ENCODE results near the gene COQ5.
"Not testable (repeated sequence)": the region's sequence is repeated elsewhere in the genome, so short reads cannot be mapped to it uniquely, and the experiment has no call there.

The COQ5 gene

DNA sequence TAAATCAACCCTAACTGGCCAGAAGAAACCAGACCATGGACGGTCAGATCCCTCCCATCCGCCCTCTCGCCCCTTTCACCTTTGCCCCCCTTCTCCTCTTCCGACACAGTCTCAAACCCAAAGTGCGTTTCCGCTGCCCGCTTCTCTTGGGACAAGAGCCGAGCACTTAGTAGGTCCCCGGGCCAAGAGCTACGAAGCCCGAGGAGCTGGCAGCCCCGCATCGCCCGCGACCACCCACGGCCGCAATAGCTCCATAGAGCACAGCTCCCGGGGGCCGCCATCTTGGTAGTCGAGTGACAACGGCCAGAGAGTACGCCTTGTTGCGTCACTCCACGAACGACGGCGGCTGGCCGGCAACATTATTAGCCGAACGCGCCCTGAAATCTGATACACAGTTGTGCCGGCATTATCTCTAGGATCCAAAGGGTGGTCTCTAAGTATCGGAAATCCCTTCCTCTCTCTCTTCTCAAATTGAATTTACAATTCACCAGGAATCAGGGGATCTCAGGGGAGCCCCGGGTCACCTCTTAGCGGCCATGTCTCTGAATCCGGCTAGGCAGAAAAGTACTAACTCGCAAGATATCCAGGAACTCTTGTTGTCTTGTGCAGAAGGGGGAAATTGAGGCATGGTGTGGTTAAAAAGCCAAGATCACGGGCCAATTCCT, at the start of gene COQ5:
TSS of gene COQ5 (minus strand) at position 298 of the 665 bp plus-strand sequence. CDS start at position 281, 17 bp downstream.
- peak; percentile 90 for DNase-seq

- no peak for DNase-seq
Observed at GRCh38 chr12:120574106-120574505, 45.1 kb upstream of the COQ5 start.

DNA sequence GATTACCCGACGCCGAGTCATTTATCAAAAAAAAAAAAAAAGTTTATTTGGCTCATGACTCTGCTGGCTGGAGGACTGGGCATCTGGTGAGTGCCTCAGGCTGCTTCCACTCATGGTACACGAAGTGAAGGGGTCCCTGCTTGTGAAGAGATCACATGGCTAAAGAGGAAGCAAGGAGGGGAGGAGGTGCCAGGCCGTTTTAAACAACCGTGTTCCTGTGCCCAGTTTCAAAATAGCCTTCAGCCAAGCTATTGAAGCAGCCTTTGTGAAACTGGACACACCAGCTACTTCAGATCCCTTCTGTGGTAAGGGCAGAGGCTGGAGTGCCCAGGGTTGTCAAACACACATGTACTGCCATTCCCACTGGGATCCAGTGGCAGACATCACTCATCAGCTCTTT, 44.6 kb upstream of the COQ5 start:
- no peak for DNase-seq

- no peak for DNase-seq
Observed at GRCh38 chr12:120571299-120571698, 42.3 kb upstream of the COQ5 start.

- DNase-seq: no peak
Observed at GRCh38 chr12:120563495-120563894, 34.5 kb upstream of the COQ5 start.

- no peak for DNase-seq
Observed at GRCh38 chr12:120562906-120563305, 33.9 kb upstream of the COQ5 start.

DNA sequence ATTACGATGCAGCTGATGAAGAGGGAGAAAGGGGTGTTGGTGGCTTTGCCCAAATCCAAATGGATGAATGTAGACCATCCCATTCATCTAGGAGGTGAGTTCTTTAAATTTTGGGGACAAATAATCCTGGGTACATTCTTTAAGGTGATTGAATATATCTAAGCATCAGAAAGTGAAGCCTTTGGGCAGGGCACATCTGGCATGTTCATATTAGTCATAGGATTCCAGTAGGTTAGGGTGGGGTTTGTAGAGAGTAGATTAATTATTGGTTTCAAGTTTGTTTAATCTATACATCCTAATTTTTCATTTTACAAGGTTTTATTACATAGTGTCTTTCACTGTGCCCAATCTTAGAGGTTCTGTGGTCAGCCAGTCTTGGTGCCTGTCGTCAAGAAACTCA, 28.6 kb upstream of the COQ5 start:
- no peak for DNase-seq

GRCh38 chr12:120554678-120555077, 25.7 kb upstream of the COQ5 start:
- DNase-seq: no peak

DNA sequence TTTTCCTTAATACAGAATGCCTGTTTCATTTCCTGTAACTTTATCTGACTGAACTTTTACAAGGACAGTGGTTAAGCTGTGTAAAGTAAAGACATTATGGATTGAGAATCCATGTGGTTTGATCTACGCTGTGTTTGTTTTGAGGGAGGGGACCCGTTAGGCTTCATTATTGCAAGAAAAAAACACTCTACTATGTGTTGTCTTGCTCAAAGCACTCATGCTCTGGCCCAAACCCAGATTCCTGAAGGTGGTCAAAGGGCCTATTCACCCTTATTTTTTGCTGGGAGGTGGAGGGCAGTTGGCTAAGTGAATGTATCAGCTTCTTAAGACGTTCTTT, 17.1 kb upstream of the COQ5 start:
- no peak for DNase-seq

DNA sequence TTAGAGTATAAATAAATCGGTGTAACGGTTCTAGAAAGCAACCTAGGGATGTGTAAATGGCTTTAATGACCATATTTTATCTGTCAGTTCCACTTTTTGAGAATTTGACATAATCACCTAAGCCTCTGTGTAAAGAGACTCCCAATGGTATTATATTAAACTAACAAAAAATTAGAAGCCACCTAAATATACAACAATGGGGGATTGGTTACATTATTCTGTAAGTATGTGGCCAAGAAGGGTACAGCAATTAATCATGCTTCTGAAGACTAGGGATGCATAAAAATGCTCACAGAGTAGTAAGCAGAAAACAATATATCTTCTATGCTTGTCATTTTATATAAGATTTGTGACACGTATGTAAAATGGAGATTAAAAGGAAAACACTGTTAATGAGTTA, 15.7 kb upstream of the COQ5 start:
- no peak for DNase-seq

DNA sequence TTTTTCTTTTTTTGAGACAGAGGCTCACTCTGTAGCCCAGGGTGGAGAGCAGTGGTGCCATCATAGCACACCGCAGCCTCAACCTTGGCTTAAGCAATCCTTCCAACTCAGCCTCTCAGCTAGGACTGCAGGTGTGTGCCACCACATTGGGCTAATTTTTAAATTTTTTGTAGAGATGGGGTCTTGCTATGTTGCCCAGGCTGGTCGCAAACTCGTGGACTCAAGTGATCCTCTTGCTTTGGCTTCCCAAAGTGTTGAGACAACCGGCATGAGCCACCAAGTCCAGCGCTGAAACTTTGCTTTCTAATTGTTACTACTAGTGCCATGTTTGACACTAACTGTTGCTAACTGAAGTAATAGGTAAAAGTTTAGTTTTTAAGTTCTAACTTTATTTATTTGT, 13.2 kb upstream of the COQ5 start:
- DNase-seq: no peak

GRCh38 chr12:120540445-120540844, 11.5 kb upstream of the COQ5 start:
- no peak for DNase-seq

DNA sequence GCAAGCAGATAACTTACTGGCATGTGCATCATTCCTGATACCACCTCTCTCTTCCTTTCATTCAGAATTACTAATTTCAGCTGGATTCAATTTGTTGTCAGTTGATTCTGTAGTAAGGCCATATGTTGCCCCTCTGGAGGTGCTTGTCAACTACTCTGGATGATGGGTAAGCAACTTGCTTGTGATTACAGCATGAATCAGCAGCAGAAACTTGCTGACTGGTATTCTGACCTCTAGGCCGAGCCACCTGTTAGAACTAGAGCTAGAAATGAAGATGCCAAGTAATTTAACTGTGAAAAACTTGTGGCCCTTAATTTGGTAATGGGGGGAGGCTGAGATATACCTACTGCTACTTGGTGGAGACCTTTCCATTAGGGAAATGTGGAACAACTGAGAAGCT, 10.3 kb upstream of the COQ5 start:
- no peak for DNase-seq

- no peak for DNase-seq
Observed at GRCh38 chr12:120538281-120539156, 9.6 kb upstream of the COQ5 start.

- DNase-seq: no peak
Observed at GRCh38 chr12:120537856-120538220, 8.9 kb upstream of the COQ5 start.

GRCh38 chr12:120536064-120536791, 7.3 kb upstream of the COQ5 start:
- no peak for DNase-seq

GRCh38 chr12:120534703-120535655, 6.0 kb upstream of the COQ5 start:
- DNase-seq: no peak

DNA sequence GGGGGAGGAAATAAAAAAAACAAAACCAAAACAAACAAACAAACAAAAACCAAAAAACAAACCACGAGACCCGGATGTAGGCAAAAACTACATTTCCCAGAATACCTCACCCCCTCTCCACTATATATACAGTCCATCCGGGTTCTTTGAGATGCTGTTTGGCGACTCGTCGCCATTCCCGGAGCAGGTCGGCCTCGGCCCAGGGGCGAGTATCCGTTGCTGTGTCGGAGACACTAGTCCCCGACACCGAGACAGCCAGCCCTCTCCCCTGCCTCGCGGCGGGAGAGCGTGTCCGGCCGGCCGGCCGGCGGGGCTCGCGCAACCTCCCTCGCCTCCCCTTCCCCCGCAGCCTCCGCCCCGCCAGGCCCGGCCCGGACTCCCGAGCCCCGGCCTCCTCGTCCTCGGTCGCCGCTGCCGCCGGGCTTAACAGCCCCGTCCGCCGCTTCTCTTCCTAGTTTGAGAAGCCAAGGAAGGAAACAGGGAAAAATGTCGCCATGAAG, 5.3 kb upstream of the COQ5 start, which contains the start of gene RNF10:
TSS of gene RNF10 (plus strand) at position 154 of the 500 bp plus-strand sequence. CDS start 456 bp downstream, outside the sequence.
- DNase-seq: peak; percentile 83

- DNase-seq: no peak
Observed at GRCh38 chr12:120532701-120533238, 3.8 kb upstream of the COQ5 start.

GRCh38 chr12:120530418-120530761, 1.4 kb upstream of the COQ5 start:
- not testable (repeated sequence) for DNase-seq

DNA sequence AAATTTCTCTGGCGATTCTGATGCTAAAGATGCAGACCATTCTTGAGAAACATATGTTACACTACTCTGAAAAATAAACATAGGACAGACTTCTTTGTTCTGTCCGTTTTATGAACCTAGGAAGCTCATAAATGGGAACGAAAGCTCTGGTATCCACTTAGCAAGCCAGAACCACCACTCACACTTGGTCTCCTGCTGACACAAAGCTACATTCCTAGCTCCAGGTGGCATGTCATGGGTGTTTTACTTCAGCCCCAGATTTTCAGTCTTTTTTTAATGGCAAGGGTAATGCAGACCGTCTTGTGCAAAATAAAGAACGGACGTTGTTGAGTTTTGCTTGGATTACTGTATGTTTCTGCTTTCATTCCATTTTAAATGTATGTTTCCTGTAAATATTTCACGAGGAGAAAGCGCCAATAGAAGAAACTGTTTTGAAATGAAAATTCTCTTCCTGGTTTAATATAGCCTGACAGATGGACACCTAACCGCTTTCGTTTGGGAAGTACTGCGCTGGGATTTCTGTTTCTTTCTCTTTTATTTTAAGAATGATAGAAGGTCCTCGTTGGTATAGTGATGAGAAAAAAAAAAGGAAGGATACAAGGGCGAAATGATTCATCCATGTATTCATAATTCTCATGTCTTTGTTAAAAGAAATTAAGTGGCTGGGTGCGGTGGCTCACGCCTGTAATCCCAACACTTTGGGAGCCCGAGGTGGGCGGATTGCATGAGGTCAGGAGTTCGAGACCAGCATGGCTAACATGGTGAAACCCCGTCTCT, 871 bp upstream of the COQ5 start:
- DNase-seq: no peak

Measured in midbrain (tissue), 1 donor.